ENCODE measurements around the gene NEK6. TPM values are rescaled to one million over a fixed set of nuclear protein-coding genes. Genes with fewer than 3 reads are reported as not detected.

NEK6 gene
- total RNA-seq, 2 donors from 2014 or later = 77.8 to 83.4 TPM

DNA sequence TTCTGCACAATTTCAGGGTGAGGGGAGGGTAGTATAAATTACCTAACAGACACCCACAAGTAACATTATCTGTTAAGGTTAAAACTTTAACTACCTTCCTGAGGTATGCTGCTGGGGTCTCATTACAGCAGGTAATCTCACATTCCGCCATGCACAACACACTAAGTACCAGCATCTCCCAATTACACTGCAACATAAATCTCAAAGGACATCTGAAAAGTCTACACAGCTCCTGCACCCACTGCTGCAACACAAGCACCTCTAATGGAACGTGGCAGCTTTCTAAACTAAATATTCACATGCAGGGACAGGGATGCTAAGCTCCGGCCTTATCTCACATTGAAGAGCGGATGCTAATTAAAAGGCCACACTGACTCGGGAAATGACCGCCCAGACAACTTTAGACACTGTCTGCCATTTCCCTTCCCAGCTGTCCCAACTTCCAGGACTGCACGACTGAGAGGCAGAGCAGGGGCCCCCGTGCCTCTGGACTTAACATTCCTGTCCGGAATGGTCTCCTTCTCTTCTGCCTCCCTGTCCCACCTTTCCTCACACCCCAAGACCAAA, 111.6 kb downstream of the NEK6 start:
- Histone ChIP-seq H3K27me3 (no peaks in the 10 kb centered on the region), H3K4me1 (no peaks in the 10 kb centered on the region), H3K9me3 (no peaks in the 10 kb centered on the region), H3K27ac (no peak overlapping the region), H3K4me3 (no peak overlapping the region), H3K9ac (ENCODE audit: low read depth in 2 of 2, low read length in 2 of 2) (no peak overlapping the region), H3K36me3 (no peaks in the 10 kb centered on the region)
- no peak for DNase-seq
- intact Hi-C loops (cut with DNase I) = no loop called here
- TF ChIP-seq, protein P1, sequence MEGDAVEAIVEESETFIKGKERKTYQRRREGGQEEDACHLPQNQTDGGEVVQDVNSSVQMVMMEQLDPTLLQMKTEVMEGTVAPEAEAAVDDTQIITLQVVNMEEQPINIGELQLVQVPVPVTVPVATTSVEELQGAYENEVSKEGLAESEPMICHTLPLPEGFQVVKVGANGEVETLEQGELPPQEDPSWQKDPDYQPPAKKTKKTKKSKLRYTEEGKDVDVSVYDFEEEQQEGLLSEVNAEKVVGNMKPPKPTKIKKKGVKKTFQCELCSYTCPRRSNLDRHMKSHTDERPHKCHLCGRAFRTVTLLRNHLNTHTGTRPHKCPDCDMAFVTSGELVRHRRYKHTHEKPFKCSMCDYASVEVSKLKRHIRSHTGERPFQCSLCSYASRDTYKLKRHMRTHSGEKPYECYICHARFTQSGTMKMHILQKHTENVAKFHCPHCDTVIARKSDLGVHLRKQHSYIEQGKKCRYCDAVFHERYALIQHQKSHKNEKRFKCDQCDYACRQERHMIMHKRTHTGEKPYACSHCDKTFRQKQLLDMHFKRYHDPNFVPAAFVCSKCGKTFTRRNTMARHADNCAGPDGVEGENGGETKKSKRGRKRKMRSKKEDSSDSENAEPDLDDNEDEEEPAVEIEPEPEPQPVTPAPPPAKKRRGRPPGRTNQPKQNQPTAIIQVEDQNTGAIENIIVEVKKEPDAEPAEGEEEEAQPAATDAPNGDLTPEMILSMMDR (IDR thresholded peaks at IDR 0.05) = no peak

DNA sequence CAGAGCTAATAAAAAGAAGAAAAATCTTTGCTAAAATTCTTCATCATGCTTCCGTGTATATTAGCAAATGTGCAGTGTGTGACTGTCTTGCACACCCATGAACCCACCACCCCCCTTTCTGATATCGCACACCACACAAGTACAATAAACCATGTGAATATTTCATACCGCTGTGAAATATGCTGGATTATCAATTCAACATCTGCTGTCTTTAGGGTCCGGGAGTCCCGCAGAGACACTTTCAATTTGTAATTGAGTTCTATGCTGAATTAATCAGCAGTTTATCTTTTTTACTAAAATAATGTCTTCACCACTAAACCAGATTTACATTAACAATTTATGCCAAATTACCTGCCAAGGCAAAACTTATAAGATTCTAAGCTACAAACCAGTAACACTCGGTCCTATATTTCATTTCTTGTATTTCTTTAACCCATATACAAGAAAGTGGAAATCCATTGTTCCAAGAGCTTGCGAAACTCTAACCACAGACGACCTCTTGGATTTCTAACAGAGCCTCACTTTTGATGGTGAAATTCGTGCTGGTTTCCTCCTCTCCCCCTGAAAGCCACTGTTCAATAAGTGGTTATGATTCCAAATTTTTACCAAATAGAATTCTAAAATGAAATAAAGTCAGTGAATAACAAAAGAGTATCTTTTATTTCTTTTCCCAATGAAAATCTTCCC, 113.3 kb downstream of the NEK6 start:
- no peak overlapping the region for H3K9ac ChIP-seq (ENCODE audit: low read depth in 2 of 2, low read length in 2 of 2)
- H3K4me3 ChIP-seq = no peak overlapping the region
- DNase-seq = no peak
- no peaks in the 10 kb centered on the region for H3K9me3 ChIP-seq
- TF ChIP-seq, protein P1 (IDR thresholded peaks at IDR 0.05) = no peak
- H3K27me3 ChIP-seq = no peaks in the 10 kb centered on the region
- intact Hi-C loops (cut with DNase I) = no loop called here
- H3K27ac ChIP-seq = no peak overlapping the region
- H3K36me3 ChIP-seq = no peaks in the 10 kb centered on the region
- no peaks in the 10 kb centered on the region for H3K4me1 ChIP-seq

DNA sequence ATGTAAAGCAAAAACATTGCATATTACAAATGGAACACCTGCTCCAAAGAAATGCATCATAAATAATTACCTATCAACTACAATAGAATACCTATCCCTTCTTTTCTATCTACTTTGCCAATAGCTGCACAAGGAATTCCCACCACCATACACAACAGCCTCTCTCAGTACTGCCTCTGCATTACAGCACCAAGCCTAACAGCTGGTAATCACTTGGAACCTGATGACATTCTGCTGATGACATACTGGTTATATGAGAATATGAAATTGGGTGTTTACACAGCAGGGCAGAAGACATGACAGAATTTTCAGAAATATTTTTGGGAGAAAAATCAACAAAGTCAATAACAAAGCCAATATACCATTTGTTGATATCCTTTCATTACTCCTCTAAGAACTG, 114.3 kb downstream of the NEK6 start:
- H3K9ac ChIP-seq (ENCODE audit: low read depth in 2 of 2, low read length in 2 of 2) = no peak overlapping the region
- DNase-seq = no peak
- no peaks in the 10 kb centered on the region for H3K9me3 ChIP-seq
- H3K36me3 ChIP-seq = no peaks in the 10 kb centered on the region
- H3K4me1 ChIP-seq = no peaks in the 10 kb centered on the region
- intact Hi-C loops (cut with DNase I) = no loop called here
- H3K4me3 ChIP-seq = no peak overlapping the region
- no peaks in the 10 kb centered on the region for H3K27me3 ChIP-seq
- no peak overlapping the region for H3K27ac ChIP-seq
- TF ChIP-seq, protein P1 (IDR thresholded peaks at IDR 0.05) = no peak

DNA sequence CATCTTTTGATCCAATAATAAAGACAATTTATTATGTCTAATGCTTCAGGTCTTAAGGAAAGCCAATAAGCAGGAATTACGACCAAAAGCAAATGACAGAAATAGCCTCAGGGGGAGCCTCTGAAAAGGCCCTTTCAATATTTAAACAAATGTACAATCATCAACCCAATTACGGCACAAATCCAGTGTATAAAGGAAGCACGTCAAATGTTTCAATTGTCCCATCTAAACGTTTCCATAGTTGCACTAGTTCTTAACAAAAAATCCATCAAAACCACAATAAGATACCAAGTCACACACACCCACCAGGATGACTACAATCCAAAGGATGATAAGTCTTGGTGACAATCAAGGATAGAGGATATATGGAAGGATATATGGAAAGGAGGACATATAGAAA, 115.6 kb downstream of the NEK6 start:
- H3K4me3 ChIP-seq = no peak overlapping the region
- TF ChIP-seq, protein P1 (IDR thresholded peaks at IDR 0.05) = no peak
- intact Hi-C loops (cut with DNase I) = no loop called here

DNA sequence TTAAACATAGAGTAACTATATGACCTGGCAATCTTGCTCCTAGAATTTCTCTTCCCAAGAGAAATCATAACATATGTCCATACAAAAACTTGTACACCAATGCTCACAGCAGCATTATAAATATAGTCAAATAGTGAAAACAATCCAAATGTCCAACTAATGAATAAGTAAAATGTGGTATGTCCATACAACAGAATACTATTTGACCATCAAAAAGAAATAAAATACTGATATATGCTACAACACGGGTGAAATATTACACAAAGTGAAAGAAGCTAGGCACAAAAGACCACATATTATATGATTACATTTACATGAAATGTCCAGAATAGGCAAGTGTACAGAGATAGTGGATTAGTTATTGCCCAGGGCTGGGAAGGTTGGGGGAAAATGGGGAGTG, 116.1 kb downstream of the NEK6 start:
- no peak overlapping the region for H3K9ac ChIP-seq (ENCODE audit: low read depth in 2 of 2, low read length in 2 of 2)
- TF ChIP-seq, protein P1 (IDR thresholded peaks at IDR 0.05) = no peak
- H3K4me3 ChIP-seq = no peak overlapping the region
- H3K4me1 ChIP-seq = no peaks in the 10 kb centered on the region
- H3K27me3 ChIP-seq = no peaks in the 10 kb centered on the region
- intact Hi-C loops (cut with DNase I) = no loop called here
- H3K36me3 ChIP-seq = no peaks in the 10 kb centered on the region
- no peak for DNase-seq
- H3K9me3 ChIP-seq = no peaks in the 10 kb centered on the region
- H3K27ac ChIP-seq = no peak overlapping the region

More for the DNA sequence above, 115.6 kb downstream of the NEK6 start:
- DNase-seq = no peak
- no peaks in the 10 kb centered on the region for H3K27me3 ChIP-seq
- no peak overlapping the region for H3K27ac ChIP-seq
- H3K9ac ChIP-seq (ENCODE audit: low read depth in 2 of 2, low read length in 2 of 2) = no peak overlapping the region
- H3K36me3 ChIP-seq = no peaks in the 10 kb centered on the region
- no peaks in the 10 kb centered on the region for H3K9me3 ChIP-seq
- H3K4me1 ChIP-seq = no peaks in the 10 kb centered on the region

All from colonic mucosa (tissue), 4 donors.